ENCODE measurements around the gene TMEM131L.
"Not testable (repeated sequence)": the region's sequence is repeated elsewhere in the genome, so short reads cannot be mapped to it uniquely, and the experiment has no call there.

TMEM131L gene

DNA sequence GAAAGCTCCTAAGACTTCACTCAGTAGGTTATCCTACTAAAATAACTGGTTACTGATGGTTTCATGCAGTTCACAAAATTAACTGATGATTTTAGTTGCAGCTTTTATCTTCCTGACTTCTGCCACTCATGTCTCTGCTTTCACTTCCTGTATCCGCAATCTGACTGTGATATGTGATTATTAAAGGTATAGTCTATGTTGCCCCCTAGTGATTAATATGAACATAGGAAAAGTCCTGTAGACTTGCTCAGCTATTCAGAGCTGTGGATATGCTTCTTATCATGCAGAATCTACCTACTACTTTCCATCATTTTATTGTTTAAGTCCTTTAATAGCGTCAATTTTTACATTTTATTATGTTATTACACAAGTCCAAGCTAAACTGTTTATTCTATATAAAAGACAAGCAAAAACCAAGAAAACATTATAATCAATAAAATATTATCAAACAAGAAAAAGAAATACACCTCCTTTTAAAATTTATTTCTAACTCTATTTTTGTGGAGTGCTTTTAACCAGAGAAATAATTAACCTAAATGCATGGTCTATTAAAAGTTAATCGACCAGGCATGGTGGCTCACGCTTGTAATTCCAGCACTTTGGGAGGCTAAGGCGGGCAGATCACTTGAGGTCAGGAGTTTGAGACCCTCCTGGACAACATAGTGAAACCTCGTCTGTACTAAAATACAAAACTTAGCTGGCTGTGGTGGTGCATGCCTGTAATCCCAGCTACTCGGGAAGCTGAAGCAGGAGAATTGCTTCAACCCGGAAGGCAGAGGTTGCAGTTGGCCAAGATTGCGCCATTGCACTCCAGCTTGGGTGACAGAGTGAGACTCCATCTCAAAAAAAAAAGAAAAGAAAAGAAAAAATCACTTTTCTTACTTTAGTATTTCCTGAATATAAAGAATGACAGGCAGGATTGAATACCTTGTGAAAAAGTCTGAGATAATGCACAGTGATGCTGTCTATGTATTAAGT lies 177.5 kb downstream of the TMEM131L start:
- in situ Hi-C loops (cut with MboI; ENCODE audit: low sequenced_read_pairs): loop anchor here (25.0 kb wide), 1 partner anchor 94 kb away; no protein-coding TSS in a partner anchor

DNA sequence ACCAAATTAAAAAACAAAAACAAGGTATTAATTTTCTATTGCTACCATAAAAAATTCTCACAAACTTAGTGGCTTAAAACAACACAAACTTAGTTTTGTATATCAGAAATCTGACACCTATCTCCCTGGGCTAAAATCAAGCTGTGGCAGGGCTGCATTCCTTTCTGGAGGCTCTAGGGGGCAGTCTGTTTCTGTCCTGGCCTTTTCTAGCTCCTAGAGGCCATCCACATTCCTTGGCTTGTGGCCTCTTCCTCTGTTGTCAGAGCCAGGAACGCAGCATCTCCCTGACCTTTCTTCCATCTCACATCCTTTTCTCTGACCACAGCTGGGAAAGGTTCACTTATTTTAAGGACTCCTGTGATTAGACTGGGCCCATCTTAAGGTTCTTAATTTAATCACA lies 179.0 kb downstream of the TMEM131L start:
- in situ Hi-C loops (cut with MboI; ENCODE audit: low sequenced_read_pairs): loop anchor here (25.0 kb wide), 1 partner anchor 92 kb away; no protein-coding TSS in a partner anchor

DNA sequence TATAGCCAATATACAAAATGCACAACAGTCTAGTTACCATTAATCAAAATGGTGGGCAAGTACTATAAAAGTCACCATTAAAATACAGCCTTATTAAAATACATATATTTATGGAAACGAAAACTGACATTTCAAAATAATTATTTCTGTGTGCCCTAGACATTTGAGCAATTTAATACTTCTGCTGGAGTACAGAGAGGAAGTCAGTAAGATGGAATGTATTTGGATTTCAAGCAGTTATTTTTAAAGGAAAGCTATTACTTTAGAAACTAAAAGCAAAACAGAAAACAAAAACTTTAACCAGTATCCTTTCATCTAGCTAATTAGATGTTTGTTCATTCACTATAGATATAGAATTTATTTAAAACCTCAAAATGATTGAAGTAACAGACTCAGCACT lies 180.1 kb downstream of the TMEM131L start:
- in situ Hi-C loops (cut with MboI; ENCODE audit: low sequenced_read_pairs): loop anchor here (25.0 kb wide), 1 partner anchor 91 kb away; no protein-coding TSS in a partner anchor

DNA sequence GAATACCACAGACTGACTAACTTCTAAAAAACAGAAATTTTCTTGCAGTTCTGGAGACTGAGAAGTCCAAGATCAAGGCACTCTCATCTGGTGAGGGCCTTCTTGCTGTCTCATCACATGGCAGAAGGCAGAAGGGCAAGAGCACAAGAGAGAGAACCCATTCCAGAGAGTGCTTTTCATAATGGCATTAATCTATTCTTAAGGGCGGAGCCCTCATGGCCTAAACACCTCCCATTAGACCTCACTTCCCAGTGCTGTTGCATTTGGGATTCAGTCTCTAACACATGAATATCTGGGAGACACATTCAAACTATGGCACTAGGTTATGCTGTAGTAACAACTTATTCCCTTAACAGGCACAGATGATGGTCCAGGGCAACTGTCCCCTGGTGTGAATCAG lies 180.8 kb downstream of the TMEM131L start:
- in situ Hi-C loops (cut with MboI; ENCODE audit: low sequenced_read_pairs): loop anchor here (25.0 kb wide), 1 partner anchor 90 kb away; no protein-coding TSS in a partner anchor

DNA sequence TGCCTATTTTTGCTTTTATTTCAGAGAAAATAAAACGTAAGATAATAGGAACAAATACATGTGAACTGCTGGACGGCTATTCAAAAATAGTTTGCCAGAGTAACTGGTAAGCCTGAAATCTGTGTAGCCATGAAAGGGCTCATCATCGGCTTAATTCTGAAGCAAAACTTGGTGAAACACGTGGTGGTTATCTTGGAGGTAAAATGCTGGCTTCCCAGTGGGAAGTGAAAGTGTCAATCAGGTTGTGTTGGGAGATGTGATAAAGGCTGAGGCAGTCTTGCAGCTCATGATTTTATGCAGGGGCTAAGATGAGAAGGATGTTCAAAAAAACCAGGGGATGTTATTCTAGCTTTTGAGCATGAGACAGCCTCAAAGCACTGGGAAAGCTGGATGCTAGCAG lies 181.8 kb downstream of the TMEM131L start:
- in situ Hi-C loops (cut with MboI; ENCODE audit: low sequenced_read_pairs): loop anchor here (25.0 kb wide), 1 partner anchor 89 kb away; no protein-coding TSS in a partner anchor

GRCh38 chr4:153649572-153649991 lies 183.4 kb downstream of the TMEM131L start:
- in situ Hi-C loops (cut with MboI; ENCODE audit: low sequenced_read_pairs): loop anchor here (25.0 kb wide), 1 partner anchor 88 kb away; no protein-coding TSS in a partner anchor

- in situ Hi-C loops (cut with MboI; ENCODE audit: low sequenced_read_pairs): no loop called here
Measured at GRCh38 chr4:153651116-153651515, 185.0 kb downstream of the TMEM131L start.

DNA sequence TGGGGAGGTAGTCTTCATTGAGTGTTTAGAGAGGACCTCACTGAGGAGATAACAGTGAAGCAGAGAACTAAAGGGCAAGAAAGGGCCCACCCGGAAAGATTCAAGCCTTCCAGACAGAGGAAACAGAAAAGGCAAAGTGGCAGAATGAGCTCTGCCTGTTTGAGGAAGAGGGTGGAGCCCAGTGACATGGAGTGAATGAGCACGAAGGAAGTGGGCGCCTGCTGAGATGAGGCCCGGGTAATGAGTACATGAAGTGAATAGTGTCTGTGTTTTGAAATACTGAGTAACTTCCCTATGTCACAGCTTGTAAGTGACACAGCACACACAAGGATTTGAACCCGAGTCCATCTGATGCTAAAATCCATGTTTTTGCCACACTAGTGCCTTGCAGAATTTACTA lies 185.4 kb downstream of the TMEM131L start:
- in situ Hi-C loops (cut with MboI; ENCODE audit: low sequenced_read_pairs): no loop called here

GRCh38 chr4:153652051-153652784 lies 186.1 kb downstream of the TMEM131L start:
- in situ Hi-C loops (cut with MboI; ENCODE audit: low sequenced_read_pairs): no loop called here

GRCh38 chr4:153655002-153655541 lies 188.9 kb downstream of the TMEM131L start:
- in situ Hi-C loops (cut with MboI; ENCODE audit: low sequenced_read_pairs): no loop called here

DNA sequence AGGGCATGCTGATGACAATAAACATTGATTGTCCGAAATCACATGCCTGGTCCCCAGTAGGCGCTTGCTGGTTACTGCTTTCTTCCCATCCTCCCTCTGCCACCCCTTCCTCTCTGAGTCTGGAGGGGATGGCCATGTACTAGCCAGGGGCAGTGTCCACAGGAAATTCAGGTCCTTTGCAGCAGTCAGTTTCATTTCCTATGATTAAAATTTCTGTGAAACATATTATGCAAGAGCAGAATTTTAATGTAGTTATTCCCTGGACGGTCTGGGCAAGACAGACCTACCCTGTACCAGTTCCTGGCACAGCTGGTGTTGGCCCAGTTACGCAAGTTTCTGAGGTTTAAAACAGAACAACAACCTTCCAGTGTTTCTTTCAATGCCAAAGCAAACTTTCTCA lies 189.8 kb downstream of the TMEM131L start:
- in situ Hi-C loops (cut with MboI; ENCODE audit: low sequenced_read_pairs): no loop called here

DNA sequence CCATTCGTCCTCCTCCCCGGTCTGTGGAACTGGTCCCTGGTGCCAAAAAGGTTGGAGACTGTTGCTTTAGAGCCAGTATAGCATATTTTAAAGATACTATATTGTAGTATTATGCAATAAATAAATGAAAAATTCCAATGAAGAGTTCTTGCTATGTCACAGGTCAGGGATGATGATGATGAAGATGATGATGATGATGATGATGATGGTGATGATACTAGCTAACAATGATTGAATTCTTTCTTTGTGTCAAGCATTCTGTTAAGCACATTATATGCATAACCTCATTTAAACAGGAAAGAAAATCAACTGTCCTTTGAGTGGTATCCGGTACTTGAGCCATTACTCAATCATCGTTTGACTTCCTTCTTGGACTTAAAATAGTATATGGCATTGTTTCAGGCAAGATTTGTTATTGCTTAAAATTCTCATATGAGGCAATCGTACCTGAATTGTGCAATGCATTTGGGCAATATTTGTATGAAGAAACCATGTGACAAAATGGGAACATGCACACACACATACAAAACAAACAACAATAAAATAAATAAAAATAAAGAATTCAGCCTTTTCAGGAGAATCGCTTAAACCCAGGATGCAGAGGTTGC lies 195.2 kb downstream of the TMEM131L start:
- in situ Hi-C loops (cut with MboI; ENCODE audit: low sequenced_read_pairs): no loop called here

GRCh38 chr4:153661908-153662307 lies 195.7 kb downstream of the TMEM131L start:
- in situ Hi-C loops (cut with MboI; ENCODE audit: low sequenced_read_pairs): no loop called here

DNA sequence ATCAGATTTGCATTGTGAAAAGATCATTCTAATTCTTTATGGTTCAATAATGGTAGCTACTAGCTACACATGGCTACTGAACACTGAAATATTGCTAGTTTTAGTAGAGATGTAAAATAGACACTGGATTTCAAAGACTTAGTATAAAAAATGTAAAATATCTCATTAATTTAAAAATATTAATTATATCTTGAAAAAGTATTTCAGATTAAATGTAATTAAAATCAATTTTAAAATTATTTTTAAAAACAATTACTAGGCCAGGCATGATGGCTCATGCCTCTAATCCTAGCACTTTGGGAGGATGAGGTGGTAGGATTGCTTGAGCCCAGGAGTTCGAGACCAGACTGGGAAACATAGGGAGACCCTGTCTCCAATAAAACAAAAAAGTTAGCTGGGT lies 197.5 kb downstream of the TMEM131L start:
- in situ Hi-C loops (cut with MboI; ENCODE audit: low sequenced_read_pairs): no loop called here

- in situ Hi-C loops (cut with MboI; ENCODE audit: low sequenced_read_pairs): not testable (repeated sequence)
Measured at GRCh38 chr4:153666505-153666904, 200.3 kb downstream of the TMEM131L start.

GRCh38 chr4:153668647-153669046 lies 202.5 kb downstream of the TMEM131L start:
- in situ Hi-C loops (cut with MboI; ENCODE audit: low sequenced_read_pairs): no loop called here

DNA sequence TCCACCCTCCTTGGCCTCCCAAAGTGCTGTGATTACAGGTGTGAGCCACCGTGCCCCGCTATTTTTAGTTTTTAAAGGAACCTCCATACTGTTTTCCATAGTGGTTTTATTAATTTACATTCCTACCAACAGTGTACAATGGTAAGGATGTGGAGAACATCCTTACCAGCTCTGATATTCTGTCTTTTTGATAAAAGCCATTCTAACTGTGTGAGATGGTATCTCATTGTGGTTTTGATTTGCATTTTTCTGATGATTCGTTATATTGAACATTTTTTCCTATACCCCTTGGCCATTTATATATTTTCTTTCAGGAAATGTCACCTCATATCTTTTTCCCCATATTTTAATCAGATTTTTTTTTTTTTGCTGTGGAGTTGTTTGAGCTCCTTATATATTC lies 203.7 kb downstream of the TMEM131L start:
- in situ Hi-C loops (cut with MboI; ENCODE audit: low sequenced_read_pairs): no loop called here

DNA sequence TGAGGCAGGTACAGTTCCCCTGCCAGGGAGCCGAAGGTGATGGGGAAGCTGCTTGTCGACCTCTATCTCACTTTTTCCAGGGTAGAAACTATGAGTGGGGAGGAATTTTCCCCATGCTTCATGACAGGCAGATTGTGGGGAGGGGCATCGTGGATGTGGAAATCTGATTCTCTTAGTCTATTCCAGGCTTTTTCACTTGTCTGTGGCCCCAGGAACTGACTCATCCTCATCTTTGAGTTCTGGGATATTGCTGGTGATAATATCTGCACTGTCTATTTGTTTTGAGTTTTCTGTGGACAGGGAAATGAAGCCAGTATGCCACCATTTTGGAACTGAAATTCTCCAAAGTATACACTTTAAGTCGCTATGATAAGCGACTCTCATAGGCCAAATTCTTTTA lies 210.3 kb downstream of the TMEM131L start:
- in situ Hi-C loops (cut with MboI; ENCODE audit: low sequenced_read_pairs): no loop called here

GRCh38 chr4:153676984-153677383 lies 210.8 kb downstream of the TMEM131L start:
- in situ Hi-C loops (cut with MboI; ENCODE audit: low sequenced_read_pairs): no loop called here

- in situ Hi-C loops (cut with MboI; ENCODE audit: low sequenced_read_pairs): no loop called here
Measured at GRCh38 chr4:153679486-153679885, 213.3 kb downstream of the TMEM131L start.

GRCh38 chr4:153683763-153684181 lies 217.6 kb downstream of the TMEM131L start:
- in situ Hi-C loops (cut with MboI; ENCODE audit: low sequenced_read_pairs): no loop called here
